SK-N-SH (cell line): ENCODE measurements around the gene TROAP.
"Not testable (repeated sequence)": the region's sequence is repeated elsewhere in the genome, so short reads cannot be mapped to it uniquely, and the experiment has no call there.

Experiments used
- ELF1 ChIP-seq: IDR thresholded peaks from 2 replicates; pipeline ENCODE4 v1.4.0; 2012
- EP300 ChIP-seq, 2 experiments: IDR thresholded peaks; 2 replicates each; pipeline versions ENCODE4 v1.4.0 to v1.6.1; 2012; ENCODE audit warnings: borderline replicate concordance in 1 of 2, low read depth in 1 of 2, low read length in 1 of 2
- EZH2phosphoT487 ChIP-seq: fragments of 200-600 bp; sonication (generic); IDR thresholded peaks from 2 replicates; pipeline ENCODE4 v1.6.1; 2017; ENCODE audit warnings: low read depth, mixed run types, mild to moderate bottlenecking, antibody characterized with exemption, moderate library complexity, borderline replicate concordance
- MXI1 ChIP-seq: IDR thresholded peaks from 2 replicates; pipeline ENCODE4 v1.6.1; 2012; ENCODE audit warnings: mild to moderate bottlenecking, low read depth, low read length, improper control_type of control experiment
- POLR2AphosphoS5 ChIP-seq: IDR thresholded peaks from 2 replicates; pipeline ENCODE4 v1.6.1; 2012; ENCODE audit warnings: low read depth, low read length
- RCOR1 ChIP-seq: fragments of 150-350 bp; IDR thresholded peaks from 2 replicates; pipeline ENCODE4 v1.6.1; 2017; ENCODE audit warnings: antibody characterized with exemption, low read length
- SIN3A ChIP-seq: IDR thresholded peaks from 2 replicates; pipeline ENCODE4 v1.6.1; 2012; ENCODE audit warnings: low read depth, mild to moderate bottlenecking, low read length, moderate library complexity, borderline replicate concordance
- SMC3 ChIP-seq: IDR thresholded peaks from 2 replicates; pipeline ENCODE4 v1.6.1; 2012; ENCODE audit warnings: low read depth, low read length, improper control_type of control experiment
- TAF1 ChIP-seq: IDR thresholded peaks from 2 replicates; pipeline ENCODE4 v1.6.1; 2012; ENCODE audit warnings: low read depth, mild to moderate bottlenecking, low read length, moderate library complexity, borderline replicate concordance
- TEAD4 ChIP-seq: IDR thresholded peaks from 2 replicates; pipeline ENCODE4 v1.4.0; 2012; ENCODE audit warnings: mild to moderate bottlenecking, borderline replicate concordance; ENCODE audit not compliant: insufficient read depth
- TF ChIP-seq, protein P1 (sequence below): IDR thresholded peaks from 2 replicates; pipeline ENCODE4 v1.4.0; 2012; ENCODE audit warnings: low read depth
- TF ChIP-seq, protein P2 (sequence below): fragments of 200-600 bp; sonication (generic); IDR thresholded peaks from 2 replicates; pipeline ENCODE4 v1.6.1; 2017; ENCODE audit warnings: antibody characterized with exemption, mild to moderate bottlenecking, moderate library complexity
- TF ChIP-seq, protein P3 (sequence below): fragments of 150-350 bp; IDR thresholded peaks from 2 replicates; pipeline ENCODE4 v1.6.1; 2017; ENCODE audit warnings: antibody characterized with exemption, low read length, low read depth, borderline replicate concordance
- TF ChIP-seq, protein P4 (sequence below): IDR thresholded peaks from 2 replicates; pipeline ENCODE4 v1.6.1; 2012; ENCODE audit warnings: mild to moderate bottlenecking, low read depth, low read length, moderate library complexity

DNA sequence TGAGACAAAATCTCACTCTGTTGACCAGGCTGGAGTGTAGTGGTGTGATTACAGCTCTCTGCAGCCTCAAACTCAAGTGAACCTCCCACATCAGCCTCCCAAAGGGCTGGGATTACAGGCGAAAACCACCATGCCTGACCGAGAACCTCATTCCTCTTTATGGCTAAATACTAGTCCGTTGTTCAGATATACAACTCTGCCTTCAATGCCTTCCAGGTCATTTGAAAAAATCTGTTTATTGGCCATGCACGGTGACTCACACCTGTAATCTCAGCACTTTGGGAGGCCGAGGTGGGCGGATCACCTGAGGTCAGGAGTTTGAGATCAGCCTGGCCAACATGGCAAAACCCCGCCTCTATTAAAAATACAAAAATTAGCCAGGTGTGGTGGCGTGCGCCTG is 57.1 kb downstream of the TROAP start:
- TF ChIP-seq, protein P1, sequence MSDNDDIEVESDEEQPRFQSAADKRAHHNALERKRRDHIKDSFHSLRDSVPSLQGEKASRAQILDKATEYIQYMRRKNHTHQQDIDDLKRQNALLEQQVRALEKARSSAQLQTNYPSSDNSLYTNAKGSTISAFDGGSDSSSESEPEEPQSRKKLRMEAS, result not testable (repeated sequence)
- TF ChIP-seq SIN3A; EP300 (IDR thresholded peaks at IDR 0.05; ENCODE audit: borderline replicate concordance in 1 of 2, low read depth in 1 of 2, low read length in 1 of 2); MXI1; EZH2phosphoT487; TAF1; ELF1; TEAD4; SMC3; RCOR1; POLR2AphosphoS5: not testable (repeated sequence)
- TF ChIP-seq, protein P2, sequence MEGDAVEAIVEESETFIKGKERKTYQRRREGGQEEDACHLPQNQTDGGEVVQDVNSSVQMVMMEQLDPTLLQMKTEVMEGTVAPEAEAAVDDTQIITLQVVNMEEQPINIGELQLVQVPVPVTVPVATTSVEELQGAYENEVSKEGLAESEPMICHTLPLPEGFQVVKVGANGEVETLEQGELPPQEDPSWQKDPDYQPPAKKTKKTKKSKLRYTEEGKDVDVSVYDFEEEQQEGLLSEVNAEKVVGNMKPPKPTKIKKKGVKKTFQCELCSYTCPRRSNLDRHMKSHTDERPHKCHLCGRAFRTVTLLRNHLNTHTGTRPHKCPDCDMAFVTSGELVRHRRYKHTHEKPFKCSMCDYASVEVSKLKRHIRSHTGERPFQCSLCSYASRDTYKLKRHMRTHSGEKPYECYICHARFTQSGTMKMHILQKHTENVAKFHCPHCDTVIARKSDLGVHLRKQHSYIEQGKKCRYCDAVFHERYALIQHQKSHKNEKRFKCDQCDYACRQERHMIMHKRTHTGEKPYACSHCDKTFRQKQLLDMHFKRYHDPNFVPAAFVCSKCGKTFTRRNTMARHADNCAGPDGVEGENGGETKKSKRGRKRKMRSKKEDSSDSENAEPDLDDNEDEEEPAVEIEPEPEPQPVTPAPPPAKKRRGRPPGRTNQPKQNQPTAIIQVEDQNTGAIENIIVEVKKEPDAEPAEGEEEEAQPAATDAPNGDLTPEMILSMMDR, result not testable (repeated sequence)
- TF ChIP-seq, protein P3, sequence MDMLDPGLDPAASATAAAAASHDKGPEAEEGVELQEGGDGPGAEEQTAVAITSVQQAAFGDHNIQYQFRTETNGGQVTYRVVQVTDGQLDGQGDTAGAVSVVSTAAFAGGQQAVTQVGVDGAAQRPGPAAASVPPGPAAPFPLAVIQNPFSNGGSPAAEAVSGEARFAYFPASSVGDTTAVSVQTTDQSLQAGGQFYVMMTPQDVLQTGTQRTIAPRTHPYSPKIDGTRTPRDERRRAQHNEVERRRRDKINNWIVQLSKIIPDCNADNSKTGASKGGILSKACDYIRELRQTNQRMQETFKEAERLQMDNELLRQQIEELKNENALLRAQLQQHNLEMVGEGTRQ, result not testable (repeated sequence)
- TF ChIP-seq, protein P4, sequence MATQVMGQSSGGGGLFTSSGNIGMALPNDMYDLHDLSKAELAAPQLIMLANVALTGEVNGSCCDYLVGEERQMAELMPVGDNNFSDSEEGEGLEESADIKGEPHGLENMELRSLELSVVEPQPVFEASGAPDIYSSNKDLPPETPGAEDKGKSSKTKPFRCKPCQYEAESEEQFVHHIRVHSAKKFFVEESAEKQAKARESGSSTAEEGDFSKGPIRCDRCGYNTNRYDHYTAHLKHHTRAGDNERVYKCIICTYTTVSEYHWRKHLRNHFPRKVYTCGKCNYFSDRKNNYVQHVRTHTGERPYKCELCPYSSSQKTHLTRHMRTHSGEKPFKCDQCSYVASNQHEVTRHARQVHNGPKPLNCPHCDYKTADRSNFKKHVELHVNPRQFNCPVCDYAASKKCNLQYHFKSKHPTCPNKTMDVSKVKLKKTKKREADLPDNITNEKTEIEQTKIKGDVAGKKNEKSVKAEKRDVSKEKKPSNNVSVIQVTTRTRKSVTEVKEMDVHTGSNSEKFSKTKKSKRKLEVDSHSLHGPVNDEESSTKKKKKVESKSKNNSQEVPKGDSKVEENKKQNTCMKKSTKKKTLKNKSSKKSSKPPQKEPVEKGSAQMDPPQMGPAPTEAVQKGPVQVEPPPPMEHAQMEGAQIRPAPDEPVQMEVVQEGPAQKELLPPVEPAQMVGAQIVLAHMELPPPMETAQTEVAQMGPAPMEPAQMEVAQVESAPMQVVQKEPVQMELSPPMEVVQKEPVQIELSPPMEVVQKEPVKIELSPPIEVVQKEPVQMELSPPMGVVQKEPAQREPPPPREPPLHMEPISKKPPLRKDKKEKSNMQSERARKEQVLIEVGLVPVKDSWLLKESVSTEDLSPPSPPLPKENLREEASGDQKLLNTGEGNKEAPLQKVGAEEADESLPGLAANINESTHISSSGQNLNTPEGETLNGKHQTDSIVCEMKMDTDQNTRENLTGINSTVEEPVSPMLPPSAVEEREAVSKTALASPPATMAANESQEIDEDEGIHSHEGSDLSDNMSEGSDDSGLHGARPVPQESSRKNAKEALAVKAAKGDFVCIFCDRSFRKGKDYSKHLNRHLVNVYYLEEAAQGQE, result not testable (repeated sequence)
